ENCODE data around the gene POLD1.

Gene POLD1

DNA sequence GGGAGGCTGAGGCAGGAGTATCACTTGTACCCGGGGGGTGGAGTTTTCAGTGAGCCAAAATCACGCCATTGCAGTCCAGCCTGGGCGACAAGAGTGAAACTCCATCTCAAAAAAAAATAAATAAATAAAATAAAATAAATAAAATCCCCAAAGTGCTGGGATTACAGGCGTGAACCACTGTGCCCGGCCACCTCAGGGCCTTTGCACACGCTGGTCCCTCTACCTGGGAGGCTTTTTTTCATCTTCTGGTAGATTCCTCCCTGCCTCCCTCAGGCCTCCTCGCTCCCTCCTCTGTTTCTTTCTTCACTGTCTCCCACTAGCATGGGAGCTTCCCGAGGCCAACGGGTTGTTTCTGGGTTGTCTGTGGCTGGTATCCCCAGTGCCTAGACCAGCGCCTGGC is 63.6 kb downstream of the POLD1 start:
- no peak for DNase-seq

DNA sequence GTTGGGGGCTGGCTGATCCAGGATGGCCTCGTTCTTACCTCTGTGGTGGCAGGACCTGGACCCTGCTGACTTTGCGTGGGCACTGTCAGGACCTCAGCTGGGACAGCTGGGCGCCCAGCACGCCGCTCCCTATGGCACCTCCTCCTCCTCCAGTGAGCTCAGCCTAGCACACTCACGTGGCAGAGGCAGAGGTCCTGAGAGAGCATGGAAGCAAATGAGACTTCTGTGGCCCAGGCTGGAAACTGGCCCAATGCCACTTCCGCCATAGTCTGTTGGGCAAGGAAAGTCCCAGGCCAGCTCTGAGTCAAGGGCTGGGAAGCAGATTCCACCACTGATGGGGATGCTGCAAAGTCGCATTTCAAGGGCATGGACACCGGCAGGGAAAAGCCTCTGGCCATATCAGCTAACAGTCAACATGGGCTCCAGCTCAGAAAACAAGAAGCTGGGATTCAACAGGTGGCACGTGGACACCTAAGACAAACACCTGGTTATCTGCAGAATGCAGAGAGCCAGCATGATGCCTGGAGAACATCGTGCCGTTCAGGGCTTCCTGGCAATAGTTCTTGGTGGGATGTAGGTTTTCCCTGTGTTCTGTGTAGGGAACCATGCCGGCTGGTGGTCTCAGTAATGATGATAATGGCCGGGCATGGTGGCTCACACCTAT is 65.2 kb downstream of the POLD1 start:
- DNase-seq = no peak

DNA sequence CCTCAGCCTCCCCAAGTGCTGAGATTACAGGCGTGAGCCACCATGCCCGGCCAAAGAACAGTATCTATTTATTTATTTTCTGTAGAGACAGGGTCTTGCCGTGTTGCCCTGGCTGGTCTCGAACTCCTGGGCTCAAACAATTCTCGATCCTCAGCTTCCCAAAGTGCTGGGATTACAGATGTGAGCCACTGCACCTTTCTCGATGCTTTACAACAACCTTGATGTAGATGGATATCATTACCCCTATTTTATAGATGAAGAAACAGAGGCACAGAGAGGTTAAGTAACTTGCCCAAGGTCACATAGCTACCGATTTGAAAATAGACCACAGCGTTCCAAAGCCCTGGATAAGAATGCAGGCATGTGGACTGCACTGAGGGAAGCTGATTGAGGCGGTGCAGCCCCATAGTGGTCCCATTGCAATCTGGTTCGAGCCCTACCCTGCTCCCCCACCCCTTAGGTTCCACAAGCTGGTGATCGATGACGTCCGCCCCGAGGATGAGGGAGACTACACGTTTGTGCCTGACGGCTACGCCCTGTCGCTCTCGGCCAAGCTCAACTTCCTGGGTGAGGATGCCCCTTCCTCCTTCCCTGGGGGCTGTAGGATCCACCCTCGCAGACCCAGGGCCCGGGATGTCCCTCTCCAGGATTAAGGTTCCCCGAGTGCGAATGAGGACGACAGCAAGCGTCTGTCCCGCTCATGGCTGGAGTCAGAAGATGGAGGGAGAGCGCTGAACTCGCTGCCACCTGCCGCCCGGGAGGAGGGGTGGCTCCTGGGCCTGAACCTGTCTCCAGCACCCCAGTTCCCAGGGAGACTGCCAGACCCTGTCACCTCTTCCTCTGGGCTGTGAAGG is 66.4 kb downstream of the POLD1 start:
- no peak for DNase-seq

DNA sequence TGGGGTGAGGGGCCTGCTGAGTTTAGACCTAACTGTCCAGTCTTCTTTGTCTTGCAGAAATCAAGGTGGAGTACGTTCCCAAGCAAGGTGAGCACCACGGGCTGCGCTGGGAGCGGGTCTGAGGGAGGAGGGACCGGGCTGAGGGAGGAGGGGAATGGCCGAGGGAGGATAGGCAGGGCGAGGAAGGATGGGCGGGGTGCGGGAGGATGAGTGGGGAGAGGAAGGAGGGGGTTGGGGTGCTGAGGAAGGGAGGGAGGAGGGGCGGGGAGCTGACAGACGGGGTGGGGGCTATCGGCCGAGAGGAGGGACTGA is 67.0 kb downstream of the POLD1 start:
- DNase-seq = no peak

DNA sequence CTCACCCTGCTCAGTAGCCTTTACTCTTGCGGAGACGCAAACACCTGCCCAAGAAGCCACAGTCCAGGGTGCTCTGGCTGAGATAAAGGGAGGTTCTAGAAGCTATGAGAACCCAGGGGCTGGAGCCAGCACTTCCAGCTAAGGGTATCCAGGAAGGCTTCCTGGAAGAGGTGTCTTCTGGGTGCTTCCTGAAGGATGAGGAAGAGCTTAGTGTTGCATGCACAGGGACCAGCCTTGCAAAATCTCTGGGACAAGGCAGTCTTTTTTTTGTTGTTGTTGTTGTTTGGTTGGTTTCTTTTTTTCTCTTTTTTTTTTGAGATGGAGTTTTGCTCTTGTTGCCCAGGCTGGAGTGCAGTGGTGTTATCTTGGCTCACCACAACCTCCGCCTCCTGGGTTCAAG is 69.1 kb downstream of the POLD1 start:
- no peak for DNase-seq

DNA sequence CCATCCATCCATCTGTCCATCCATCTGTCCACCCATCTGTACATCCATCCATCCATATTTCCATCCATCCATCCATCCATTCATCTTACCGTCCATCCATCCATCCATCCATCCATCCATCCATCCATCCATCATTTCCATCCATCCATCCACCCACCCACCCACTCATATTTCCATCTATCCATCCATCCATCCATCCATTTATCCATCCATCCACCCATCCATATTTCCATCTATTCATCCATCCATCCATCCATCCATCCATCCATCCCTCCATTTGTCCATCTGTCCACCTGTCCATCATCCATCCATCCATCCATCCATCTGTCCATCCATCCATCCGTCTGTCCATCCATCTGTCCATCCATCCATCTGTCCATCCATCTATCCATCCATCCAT is 71.8 kb downstream of the POLD1 start:
- DNase-seq = no peak

DNA sequence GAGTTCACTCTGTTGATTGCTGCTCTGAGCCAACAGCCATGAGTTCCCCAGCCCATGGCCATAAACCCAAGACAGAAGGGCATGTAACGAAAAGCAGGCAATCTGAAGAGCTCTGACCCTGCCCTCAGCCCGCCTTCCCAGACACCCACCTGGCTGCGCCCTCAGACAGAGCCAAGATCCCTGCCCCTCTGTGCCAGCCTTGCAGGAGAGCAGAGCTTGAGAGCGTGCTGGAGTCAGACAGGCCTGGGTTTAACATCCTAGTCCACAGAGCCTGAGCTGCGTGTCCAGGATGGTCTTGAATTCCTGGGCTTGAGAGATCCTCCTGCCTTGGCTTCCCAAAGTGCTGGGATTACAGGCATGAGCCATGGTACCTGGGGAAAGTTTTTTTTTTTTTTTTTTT is 73.2 kb downstream of the POLD1 start:
- no peak for DNase-seq

DNA sequence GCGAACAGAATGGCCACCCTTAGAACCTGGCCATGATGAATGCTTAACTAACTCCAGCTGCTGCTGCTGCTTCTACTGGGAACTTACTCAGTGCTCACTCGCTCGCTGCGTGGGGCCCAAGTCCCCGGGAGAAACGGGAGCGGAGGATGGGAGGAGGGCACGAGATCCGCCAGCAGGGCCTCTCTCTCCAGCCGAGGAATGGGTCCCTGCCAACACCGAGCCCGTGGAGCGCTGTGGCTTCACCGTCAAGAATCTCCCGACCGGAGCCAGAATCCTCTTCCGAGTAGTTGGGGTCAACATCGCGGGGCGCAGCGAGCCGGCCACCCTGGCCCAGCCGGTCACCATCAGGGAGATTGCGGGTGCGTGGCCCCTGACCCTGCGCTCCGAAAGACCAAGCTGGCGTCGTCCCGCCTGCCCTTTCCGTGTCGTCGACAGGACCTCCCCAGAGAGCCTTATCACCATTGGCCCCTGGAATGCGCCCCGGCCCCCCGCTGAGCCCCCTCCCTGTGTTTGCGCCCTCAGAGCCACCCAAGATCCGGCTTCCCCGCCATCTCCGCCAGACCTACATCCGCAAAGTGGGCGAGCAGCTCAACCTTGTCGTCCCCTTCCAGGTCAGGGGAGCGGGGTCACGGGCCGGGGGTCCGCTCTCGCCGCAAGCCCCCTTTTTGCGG is 74.4 kb downstream of the POLD1 start:
- DNase-seq = no peak

DNA sequence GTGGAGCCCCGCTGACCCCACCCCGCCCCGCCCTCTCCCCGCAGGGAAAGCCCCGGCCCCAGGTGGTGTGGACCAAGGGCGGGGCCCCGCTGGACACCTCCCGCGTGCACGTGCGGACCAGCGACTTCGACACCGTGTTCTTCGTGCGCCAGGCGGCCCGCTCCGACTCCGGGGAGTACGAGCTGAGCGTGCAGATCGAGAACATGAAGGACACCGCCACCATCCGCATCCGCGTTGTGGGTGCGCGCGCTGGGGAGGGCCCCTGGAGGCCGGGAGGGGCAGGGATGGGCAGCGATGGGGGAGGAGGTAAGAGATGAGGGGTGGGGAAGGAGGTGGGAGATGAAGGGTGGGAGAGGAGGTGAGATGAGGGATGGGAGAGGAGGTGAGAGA is 74.9 kb downstream of the POLD1 start:
- DNase-seq = no peak

DNA sequence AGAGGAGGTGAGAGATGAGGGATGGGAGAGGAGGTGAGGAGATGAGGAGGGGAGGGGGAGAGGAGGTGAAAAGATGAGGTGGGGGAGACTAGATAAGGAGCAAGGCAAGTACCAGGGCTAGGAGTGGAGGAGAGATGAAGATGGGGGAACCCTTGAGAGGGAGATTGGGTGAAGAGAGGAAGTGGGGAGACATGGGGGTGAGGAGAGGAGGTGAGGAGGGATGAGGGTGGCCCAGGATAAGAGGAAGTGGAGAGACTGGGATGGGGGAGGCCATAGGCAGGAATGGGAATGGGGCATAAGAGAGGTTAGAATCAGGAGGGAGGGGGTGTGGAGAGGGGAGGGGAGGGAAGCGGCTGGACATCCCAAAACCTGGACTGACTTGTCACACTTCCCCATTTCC is 75.5 kb downstream of the POLD1 start:
- DNase-seq = no peak

DNA sequence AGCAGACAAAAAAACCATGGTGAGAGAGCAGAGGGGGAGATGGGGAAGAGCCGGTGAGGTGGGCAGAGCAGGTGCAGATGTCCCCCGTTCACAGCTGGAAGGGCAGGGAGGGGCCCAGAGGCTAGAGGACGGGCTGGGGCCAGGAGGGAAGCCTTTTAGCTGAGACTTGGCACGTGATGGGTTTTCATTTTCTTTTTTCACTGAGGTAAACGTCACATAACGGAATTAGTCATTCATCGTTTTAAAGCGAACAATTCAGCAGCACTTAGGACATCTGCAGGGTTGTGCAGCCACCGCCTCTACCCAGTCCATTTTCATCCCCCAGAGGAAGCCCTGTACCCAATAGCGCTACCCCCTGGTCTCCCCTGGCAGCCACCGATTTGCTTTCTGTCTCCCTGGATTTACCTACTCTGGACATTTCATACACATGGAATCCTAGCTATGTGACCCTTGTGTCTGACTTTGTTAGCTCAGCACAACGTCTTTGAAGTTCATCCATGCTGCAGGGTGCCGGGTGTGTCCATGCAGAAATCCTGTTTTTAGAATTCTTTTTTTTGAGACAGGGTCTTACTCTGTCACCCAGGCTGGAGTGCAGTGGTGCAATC is 76.1 kb downstream of the POLD1 start:
- DNase-seq = no peak

DNA sequence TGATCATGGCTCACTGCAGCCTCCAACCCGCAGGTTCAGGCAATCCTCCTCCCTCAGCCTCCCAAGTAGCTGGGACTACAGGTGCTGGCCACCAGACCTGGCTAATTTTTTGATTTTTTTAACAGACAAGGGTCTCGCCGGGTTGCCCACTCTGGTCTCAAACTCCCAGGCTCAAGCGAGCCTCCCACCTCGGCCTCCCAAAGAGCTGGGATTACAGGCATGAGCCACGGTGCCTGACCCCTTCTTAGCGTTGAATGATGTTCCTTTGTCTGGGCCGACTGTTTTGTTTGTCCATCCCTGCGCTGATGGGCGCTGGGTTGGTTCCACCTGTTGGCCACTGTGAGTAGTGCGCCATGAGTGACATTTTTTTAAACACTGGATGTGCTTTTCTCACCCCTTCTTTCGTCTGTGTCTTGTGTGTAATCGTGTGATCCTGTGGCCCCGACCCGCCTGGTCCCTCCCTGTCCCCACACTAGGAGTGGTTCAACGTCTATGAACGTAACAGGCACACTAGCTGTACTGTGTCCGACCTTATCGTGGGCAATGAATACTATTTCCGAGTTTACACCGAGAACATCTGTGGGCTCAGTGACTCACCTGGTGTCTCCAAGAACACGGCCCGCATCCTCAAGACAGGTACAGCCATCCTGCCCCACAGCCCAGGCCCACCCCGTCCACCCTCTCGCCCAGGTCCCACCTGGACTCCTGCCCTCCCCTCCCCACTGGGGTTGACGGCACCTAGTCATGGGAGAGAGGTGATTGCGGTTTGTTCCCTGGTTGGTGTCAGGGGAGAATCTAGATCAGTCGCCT is 77.1 kb downstream of the POLD1 start:
- DNase-seq = no peak

DNA sequence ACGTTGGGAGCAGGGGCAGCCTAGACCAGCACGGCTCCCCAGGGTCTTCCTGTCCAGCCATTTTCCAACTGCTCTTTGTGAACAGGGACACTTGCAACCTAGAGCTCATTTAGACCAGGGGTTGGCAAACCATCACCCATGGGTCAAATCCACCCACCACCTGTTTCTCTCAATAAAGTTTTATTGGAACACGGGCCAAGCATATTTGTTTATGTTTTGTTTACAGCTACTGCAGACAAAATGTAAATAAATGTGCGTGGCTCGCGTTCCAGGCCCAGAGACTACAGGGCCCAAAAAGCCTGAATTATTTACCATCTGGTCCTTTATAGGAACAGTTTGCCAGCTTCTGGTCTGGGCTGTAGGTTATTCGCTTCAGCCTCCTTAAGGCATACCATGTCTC is 78.8 kb downstream of the POLD1 start:
- no peak for DNase-seq

DNA sequence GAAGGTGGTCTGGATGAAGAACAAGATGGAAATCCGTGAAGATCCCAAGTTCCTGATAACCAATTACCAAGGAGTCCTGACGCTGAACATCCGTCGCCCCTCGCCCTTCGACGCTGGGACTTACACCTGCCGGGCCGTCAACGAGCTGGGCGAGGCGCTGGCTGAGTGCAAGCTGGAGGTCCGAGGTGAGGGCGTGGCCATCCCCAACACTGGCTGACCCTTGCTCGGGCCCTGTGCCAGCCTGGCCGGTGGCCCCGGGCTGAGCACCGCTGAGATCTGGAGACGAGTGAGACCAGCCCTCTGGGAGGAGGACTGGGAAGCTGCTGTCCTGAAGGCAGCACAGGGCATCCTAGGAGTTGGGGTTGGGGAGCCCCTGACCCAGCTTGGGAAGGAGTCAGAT is 80.2 kb downstream of the POLD1 start:
- no peak for DNase-seq

DNA sequence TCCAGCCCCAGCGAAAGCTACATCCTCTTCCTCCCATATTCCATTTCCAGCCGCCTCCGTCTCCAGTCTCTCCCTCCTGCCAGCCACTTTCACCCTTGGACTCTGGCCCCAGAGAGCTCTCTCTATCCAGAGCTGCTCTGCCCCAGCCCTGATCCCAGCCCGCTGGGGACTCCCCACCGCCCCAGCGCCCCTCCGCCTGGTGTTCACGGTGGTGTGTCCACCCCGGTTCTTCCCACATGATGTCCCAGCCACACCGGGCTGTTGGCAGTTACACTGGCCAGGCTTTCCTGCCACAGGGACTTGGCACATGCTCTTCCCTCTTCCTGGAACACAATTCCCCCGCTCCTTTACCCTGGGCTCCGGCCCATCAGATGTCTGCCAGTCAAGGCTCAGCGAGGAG is 80.9 kb downstream of the POLD1 start:
- DNase-seq = no peak

DNA sequence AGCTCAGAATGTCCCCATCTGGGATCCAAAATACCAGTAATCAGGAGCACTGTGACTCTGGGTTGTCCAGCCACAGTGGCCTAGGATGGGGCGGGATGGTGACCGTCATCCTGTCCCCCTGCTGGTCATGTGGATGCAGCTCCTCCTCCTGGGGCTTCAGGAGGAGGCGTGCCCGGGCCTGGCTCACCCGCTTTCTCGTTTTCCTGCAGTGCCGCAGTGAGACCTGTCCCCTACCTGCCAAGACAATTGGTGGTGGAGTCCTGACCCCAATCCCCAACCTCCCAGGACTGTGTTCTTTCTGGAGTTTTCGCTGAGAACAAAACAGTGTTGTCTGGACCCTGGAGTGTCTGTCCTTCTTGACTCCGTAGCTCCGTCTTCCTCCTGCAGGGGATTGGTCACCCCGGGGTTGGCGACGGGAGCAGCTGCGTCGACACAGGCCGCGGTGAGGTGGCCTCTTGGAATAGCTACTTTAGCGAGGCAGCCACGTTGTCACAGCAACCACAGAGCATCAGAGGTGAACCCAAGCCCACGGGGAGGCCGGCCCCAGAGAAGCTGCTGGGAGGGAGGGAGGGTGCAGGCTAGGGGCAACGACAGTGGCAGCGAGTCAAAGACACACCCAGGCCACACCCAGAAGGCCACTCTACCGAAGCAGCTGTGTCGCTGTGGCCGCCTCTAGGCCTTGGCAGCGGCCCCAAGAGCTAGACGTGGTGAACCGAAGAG is 82.0 kb downstream of the POLD1 start:
- DNase-seq = no peak

DNA sequence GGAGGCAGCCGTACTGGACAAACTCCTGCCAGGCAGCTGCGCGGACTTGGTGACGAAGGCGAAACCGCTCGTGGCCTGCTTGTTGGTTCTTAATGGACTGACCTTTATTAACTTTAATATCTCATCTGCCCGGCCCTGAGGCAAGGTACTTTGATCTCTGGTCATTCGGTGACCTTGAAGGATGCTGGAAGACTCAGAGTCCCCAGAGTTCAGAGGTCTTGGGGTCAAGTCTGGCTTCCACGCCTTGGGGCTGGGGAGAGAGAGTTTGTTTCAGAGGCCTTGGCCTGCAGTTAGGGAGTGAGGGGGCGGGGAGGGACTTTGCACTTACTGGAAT is 82.5 kb downstream of the POLD1 start:
- no peak for DNase-seq

DNA sequence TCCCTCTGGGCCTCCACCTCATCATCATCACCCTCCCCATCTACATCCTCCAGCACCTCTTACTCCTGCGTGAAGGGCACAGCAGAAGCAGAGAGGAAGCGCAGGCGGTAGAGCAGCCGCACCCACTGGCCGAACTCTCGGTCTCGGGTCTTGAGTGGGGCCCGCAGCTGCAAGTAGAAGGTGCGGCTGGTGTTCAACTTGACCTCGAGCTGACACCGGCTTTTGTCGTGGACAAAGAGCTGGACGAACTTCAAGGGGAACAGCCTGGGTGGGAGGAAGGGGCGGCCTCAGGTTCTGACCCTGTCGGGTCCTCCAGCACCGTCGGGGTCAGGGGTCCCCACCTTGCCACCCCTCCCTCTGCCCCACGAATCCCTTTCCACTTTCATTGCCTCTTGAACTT is 83.4 kb downstream of the POLD1 start:
- DNase-seq = no peak

All from NCI-H524 treated with DMSO at 0.1 percent for 48 hours (cell line).